GM06990 (cell line): ENCODE measurements around the gene PSMA1.
A peak's percentile ranks its signal among the peaks of the same experiment; 100 is the strongest.

Source experiments
- DNase-seq: peaks from one replicate; pipeline ENCODE4 v3.0.0-alpha.2; 2011; ENCODE audit not compliant: insufficient read length; ENCODE audit errors: extremely low read depth
- H3K27me3 ChIP-seq: replicated peaks from 2 replicates; pipeline ENCODE4 v1.6.0; 2011; ENCODE audit warnings: low read length; ENCODE audit not compliant: control insufficient read depth, insufficient read depth
- H3K36me3 ChIP-seq: 2 replicates; pipeline ENCODE4 v1.5.1; 2011; ENCODE audit warnings: low read length; ENCODE audit not compliant: control insufficient read depth, insufficient read depth
- H3K4me3 ChIP-seq: replicated peaks from 2 replicates; pipeline ENCODE4 v1.5.1; 2011; ENCODE audit warnings: low read depth, mild to moderate bottlenecking, control low read depth, low read length
- TF ChIP-seq, protein P1 (sequence below): IDR thresholded peaks from 2 replicates; pipeline ENCODE4 v1.5.1; 2011; ENCODE audit warnings: low read length, control low read depth, mild to moderate bottlenecking, inconsistent platforms; ENCODE audit not compliant: insufficient read depth, poor library complexity, severe bottlenecking

Gene PSMA1

DNA sequence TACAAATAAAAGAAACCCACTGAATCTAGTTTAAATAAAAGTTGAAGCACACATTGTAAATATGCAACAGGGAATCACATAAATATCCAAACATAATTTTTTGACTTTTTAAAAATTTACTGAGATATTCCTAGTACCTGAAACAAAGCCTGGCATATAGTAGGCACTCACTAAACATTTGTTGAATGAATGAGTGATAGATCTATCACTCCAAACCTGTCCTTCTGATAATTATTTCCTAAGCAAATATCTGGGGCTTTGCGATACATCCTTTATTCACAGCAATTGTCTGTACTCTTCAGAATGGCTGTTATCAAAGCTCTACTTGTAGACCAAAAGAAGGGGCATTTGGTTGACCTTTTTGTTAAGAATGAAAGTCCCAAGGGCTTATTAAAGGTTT is 2.6 kb upstream of the PSMA1 start:
- no peaks in the 10 kb centered on the region for H3K27me3 ChIP-seq
- no peak overlapping the region for H3K4me3 ChIP-seq
- H3K36me3 ChIP-seq = peaks cover 2% of the 10 kb centered on the region
- no peak for DNase-seq
- TF ChIP-seq, protein P1, sequence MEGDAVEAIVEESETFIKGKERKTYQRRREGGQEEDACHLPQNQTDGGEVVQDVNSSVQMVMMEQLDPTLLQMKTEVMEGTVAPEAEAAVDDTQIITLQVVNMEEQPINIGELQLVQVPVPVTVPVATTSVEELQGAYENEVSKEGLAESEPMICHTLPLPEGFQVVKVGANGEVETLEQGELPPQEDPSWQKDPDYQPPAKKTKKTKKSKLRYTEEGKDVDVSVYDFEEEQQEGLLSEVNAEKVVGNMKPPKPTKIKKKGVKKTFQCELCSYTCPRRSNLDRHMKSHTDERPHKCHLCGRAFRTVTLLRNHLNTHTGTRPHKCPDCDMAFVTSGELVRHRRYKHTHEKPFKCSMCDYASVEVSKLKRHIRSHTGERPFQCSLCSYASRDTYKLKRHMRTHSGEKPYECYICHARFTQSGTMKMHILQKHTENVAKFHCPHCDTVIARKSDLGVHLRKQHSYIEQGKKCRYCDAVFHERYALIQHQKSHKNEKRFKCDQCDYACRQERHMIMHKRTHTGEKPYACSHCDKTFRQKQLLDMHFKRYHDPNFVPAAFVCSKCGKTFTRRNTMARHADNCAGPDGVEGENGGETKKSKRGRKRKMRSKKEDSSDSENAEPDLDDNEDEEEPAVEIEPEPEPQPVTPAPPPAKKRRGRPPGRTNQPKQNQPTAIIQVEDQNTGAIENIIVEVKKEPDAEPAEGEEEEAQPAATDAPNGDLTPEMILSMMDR = no peak

DNA sequence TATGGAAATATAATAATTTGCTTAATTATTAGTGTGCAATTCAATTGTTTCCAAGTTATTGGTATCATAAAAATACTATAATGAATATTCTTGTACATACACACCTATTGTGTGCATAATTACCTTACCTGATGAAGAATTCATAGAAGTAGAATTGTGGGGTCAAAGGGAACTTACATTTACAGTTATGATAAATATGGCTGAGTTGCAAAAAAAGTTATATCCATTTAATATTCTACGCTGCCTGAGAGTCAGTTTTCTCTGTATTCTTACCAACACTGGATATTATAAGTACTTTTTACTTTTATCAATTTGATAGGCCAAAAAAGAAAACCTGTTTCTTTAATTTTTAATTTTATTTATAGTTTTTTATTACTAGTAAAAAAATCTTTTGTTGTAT is 2.1 kb upstream of the PSMA1 start:
- no peak for DNase-seq
- Histone ChIP-seq H3K27me3 (no peaks in the 10 kb centered on the region), H3K4me3 (no peak overlapping the region), H3K36me3 (peaks cover 2% of the 10 kb centered on the region)
- TF ChIP-seq, protein P1 = no peak

DNA sequence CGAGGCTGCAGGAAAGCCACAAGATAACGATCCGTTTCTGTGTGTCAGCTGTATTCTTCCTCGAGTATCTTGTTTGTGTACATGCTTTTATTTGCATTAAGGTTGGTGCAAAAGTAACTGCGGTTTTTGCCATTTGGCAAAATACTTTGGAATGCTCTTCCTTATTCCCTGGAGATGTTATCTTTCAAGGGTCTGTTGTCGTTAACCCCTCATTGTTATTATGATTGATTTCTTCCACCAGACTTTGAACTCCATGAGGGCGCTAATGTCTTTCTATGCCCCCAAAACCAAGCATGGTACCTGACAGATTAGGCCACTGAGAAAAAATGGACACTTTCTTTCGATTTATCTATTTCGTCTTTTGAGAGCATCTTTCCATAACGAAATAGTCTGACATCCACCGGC is 563 bp upstream of the PSMA1 start:
- no peaks in the 10 kb centered on the region for H3K27me3 ChIP-seq
- no peak for DNase-seq
- peak overlapping the region; percentile 89 for H3K4me3 ChIP-seq
- TF ChIP-seq, protein P1 = no peak
- H3K36me3 ChIP-seq = peaks cover 2% of the 10 kb centered on the region

DNA sequence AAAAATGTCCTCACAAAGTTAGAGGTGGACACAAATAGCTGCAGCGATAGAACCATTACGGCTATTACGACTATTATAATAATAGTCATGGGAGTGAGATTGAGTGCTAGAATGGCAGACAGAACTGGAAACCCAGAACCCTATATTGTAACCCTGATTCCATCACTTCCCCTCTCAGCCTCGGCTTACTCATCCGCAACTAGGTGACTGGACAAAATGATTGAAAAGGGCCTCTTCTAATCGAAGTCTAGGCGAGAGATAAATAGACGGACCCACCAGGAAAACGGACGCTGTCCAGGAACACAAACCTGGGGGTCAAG is 629 bp downstream of the PSMA1 start:
- Histone ChIP-seq H3K36me3 (peaks cover 2% of the 10 kb centered on the region), H3K4me3 (peak overlapping the region; percentile 89), H3K27me3 (no peaks in the 10 kb centered on the region)
- TF ChIP-seq, protein P1 = no peak
- DNase-seq = no peak

DNA sequence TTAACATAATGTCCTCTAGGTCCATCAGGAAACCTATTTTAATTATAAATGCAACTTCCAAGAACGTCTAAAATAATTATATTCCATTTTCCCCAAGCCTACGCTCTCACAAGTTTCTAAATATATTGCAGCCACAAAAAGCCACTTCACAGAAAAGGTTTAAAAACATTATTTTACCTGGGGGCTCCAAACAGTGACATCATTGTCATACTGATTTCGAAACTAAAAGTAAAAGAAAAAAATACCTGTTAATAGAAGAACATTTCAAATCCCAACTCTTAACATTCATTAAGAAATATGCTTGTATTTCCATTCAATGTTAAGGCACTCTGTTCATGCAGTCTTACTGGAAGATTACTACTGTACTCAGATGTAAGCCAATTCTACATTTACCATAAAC is 1.4 kb downstream of the PSMA1 start:
- TF ChIP-seq, protein P1 = no peak
- DNase-seq = no peak
- Histone ChIP-seq H3K4me3 (peak overlapping the region; percentile 89), H3K27me3 (no peaks in the 10 kb centered on the region), H3K36me3 (peaks cover 2% of the 10 kb centered on the region)

DNA sequence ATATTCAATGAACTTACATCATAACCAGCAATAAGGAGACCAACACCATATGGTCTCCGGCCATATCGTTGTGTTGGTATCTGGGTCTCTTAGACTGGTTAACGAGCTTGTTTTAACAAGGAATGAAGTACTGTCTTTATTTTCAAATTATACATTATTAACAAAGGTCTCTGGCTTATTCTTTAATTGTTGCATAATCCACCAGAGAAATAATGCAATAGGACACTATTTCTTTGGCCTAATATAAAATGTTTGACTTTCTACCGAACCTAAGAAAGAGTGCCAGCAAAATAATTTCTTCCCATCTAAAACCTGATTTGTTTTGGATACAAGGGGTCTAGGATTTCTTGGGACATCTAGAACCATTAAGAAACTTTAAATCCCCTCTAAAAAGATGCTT is 6.4 kb downstream of the PSMA1 start:
- Histone ChIP-seq H3K36me3 (peaks cover 7% of the 10 kb centered on the region), H3K27me3 (no peaks in the 10 kb centered on the region), H3K4me3 (no peak overlapping the region)
- DNase-seq = no peak
- TF ChIP-seq, protein P1 = no peak
